Osteocyte (in vitro differentiated cells): ENCODE results near the gene TMIE. TPM values are rescaled to one million over a fixed set of nuclear protein-coding genes. Genes with fewer than 3 reads are reported as not detected.

Experiments used
- DNase-seq: peaks from one replicate; pipeline ENCODE4 v3.0.0; 2021; ENCODE audit warnings: mixed read lengths; ENCODE audit not compliant: unreplicated experiment; ENCODE audit errors: extremely low spot score
- H3K27ac Mint-ChIP-seq: one replicate; pipeline ENCODE4 v1.8.0; 2021; ENCODE audit warnings: mild to moderate bottlenecking, mixed read lengths; ENCODE audit not compliant: unreplicated experiment
- H3K27me3 Mint-ChIP-seq: one replicate; pipeline ENCODE4 v1.8.0; 2021; ENCODE audit warnings: mixed read lengths; ENCODE audit not compliant: unreplicated experiment
- H3K36me3 Mint-ChIP-seq: one replicate; pipeline ENCODE4 v1.8.0; 2021; ENCODE audit warnings: mixed read lengths; ENCODE audit not compliant: unreplicated experiment
- H3K4me1 Mint-ChIP-seq: one replicate; pipeline ENCODE4 v1.8.0; 2021; ENCODE audit warnings: mixed read lengths; ENCODE audit not compliant: unreplicated experiment
- H3K4me3 Mint-ChIP-seq: one replicate; pipeline ENCODE4 v1.8.0; 2021; ENCODE audit warnings: mild to moderate bottlenecking, moderate library complexity, mixed read lengths; ENCODE audit not compliant: unreplicated experiment
- H3K9me3 Mint-ChIP-seq: one replicate; pipeline ENCODE4 v1.8.0; 2021; ENCODE audit warnings: mixed read lengths; ENCODE audit not compliant: unreplicated experiment
- total RNA-seq: library from RNA; stranded (reverse); gene quantifications from 2 replicates; pipeline ENCODE4 v1.2.1, GENCODE V29; 2021
- TF ChIP-seq, protein P1 (sequence below): fragments of 200-600 bp; sonication (generic); IDR thresholded peaks from 2 replicates; pipeline ENCODE4 v1.5.0; 2021; ENCODE audit warnings: antibody characterized with exemption, mild to moderate bottlenecking, moderate library complexity

Gene TMIE
- total RNA-seq, 1 donor from 2014 or later, result not detected

DNA sequence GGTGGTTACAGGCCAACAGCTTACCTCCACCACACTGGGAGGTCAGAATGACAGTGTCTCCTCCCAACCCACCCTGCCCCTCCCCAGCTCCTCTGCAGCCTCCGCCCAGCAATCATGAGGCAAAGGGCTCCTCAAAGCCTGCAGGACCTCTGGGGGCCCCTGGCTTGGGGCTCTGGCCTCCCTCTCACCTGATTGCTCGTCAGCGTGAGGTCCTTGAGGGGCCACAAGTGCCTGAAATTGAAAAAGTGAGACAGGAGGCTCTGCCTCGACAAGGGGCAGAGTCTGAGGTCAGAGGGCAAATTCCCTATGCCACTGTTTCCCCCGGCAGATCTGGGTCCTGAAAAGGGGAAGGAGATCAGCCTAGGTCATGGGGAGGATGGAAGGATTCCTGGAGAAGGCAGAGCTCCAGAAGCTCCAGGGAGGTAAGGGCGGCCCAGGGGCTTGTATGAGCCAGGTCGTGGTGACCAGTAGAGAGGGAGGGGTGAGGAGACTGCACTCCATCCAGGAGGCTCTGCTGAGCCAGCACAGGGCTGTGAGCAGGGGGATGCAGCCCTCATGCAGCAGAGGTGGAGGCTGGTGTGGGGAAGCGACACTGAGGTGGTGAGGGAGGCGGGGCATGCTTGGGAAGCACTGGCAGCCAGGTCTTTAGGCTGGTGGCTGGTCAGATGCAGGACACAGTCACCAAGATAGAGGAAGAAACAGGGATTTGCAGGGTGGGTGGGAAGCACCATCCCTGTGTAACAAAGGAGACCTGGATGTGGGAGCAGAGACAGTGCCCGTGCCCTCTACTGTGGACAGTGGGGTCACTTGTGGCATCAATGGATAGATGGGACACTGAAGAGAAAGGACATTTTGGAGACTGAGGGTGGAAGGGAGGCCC lies 27.8 kb upstream of the TMIE start:
- DNase-seq, result no peak
- Mint-ChIP-seq H3K9me3 (no peaks in the 10 kb centered on the region), H3K4me3 (no peak overlapping the region), H3K36me3 (no peaks in the 10 kb centered on the region), H3K27me3 (no peaks in the 10 kb centered on the region), H3K4me1 (no peaks in the 10 kb centered on the region), H3K27ac (no peak overlapping the region)
- TF ChIP-seq, protein P1, sequence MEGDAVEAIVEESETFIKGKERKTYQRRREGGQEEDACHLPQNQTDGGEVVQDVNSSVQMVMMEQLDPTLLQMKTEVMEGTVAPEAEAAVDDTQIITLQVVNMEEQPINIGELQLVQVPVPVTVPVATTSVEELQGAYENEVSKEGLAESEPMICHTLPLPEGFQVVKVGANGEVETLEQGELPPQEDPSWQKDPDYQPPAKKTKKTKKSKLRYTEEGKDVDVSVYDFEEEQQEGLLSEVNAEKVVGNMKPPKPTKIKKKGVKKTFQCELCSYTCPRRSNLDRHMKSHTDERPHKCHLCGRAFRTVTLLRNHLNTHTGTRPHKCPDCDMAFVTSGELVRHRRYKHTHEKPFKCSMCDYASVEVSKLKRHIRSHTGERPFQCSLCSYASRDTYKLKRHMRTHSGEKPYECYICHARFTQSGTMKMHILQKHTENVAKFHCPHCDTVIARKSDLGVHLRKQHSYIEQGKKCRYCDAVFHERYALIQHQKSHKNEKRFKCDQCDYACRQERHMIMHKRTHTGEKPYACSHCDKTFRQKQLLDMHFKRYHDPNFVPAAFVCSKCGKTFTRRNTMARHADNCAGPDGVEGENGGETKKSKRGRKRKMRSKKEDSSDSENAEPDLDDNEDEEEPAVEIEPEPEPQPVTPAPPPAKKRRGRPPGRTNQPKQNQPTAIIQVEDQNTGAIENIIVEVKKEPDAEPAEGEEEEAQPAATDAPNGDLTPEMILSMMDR, result no peak

DNA sequence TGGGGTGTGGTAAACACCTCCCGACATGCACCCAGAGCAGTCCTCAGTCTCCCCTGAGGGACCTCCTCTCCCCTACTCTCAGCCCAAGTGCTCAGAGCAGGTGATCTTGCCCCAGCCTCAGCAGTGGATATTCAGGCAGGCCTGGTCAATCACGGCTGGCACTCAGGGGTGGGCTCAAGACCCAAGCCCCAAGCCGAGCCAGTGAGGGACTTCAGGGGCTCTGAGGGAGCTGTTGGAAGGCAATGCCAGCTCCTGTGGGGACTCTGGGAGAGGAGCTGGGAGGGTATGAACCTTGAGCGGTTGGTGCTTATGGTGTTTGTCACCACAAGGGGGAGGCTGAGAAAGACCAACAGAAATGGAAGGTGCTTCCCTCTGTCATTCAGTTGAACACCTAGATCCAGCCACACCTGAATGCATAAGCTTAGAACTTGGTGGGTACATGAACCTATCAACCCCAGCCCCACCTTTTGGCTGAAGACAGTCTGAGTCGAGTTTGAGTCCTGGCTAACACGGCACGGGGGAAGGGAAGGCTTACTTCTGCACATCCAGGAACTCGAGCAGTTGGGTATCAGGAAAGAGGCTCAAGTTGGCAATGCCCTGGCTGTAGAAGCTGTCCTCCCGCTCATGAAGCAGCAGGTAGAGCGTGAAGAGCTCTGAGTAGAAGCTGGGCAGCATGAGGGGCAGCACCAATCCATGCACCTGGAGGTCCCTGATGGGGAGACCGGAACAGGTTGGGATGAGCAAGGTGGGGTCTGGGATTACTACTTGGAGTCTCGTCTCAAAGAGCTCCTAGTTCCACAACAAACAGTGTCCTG lies 27.0 kb upstream of the TMIE start:
- H3K36me3 Mint-ChIP-seq, result no peaks in the 10 kb centered on the region
- TF ChIP-seq, protein P1, result no peak
- no peak overlapping the region for H3K4me3 Mint-ChIP-seq
- DNase-seq, result no peak
- no peaks in the 10 kb centered on the region for H3K9me3 Mint-ChIP-seq
- H3K4me1 Mint-ChIP-seq, result no peaks in the 10 kb centered on the region
- no peak overlapping the region for H3K27ac Mint-ChIP-seq
- no peaks in the 10 kb centered on the region for H3K27me3 Mint-ChIP-seq

DNA sequence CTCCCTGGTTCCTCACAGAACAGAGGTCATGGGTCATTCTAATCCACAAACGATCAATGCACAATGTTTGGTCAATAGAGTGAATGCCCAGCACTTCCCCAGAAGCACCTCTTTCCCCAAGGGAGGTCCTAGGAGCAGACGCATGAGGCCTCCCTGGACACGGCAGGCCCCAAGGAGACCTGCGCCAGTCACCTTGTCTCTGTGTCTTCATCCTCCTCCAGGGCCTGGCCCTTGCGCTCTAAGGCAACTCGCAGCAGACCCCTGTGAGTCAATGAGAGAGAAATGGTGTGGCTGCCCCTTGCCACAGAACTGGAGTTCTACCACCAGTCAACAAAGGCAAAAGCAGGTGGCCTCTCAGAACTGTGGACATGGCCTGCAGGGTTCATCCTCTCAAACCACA lies 25.8 kb upstream of the TMIE start:
- H3K4me1 Mint-ChIP-seq, result no peaks in the 10 kb centered on the region
- H3K27ac Mint-ChIP-seq, result no peak overlapping the region
- DNase-seq, result no peak

DNA sequence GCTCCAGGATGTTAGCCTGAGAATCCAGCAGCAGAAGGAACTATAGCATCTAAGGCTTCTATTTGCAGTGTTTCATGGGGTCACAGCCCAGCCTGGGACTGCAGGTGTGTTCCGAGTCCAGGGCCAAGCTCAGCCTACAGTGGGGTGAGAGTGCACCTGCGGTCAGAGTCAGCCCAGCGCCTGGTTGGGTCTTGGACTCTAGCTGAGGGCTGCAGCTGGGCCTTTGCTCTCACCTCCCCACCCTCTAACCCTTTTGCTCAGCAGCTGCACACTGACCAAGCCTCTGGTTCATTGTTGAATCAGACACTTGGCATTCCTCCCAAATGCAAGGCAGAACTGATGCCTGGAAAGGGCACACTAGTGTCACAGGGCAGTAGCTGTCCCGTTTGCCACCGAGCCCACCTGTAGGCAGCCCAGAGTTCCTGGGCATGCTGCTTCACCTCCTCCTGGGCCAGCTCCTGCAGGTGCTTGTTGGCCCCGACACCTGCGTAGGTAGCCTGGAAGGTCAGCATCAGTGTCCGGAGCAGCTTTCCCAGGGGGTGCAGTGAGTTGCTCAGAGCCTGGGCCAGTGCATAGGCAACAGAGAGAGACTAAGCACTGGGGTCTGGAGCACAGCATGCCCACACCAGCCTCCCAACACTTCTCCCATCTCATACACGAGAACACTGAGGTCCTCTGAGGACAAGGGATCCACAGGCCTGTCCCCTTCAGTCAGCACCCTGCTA lies 25.2 kb upstream of the TMIE start:
- no peak for DNase-seq
- no peaks in the 10 kb centered on the region for H3K36me3 Mint-ChIP-seq
- peaks cover 4% of the 10 kb centered on the region for H3K27me3 Mint-ChIP-seq
- H3K9me3 Mint-ChIP-seq, result no peaks in the 10 kb centered on the region
- TF ChIP-seq, protein P1, result no peak
- H3K27ac Mint-ChIP-seq, result no peak overlapping the region
- no peak overlapping the region for H3K4me3 Mint-ChIP-seq
- no peaks in the 10 kb centered on the region for H3K4me1 Mint-ChIP-seq

More for the DNA sequence above, 25.8 kb upstream of the TMIE start:
- TF ChIP-seq, protein P1, result no peak
- Mint-ChIP-seq H3K27me3 (peaks cover 3% of the 10 kb centered on the region), H3K36me3 (no peaks in the 10 kb centered on the region), H3K9me3 (no peaks in the 10 kb centered on the region), H3K4me3 (no peak overlapping the region)
